HEK293T (cell line): Measurements from ENCODE around the gene TBC1D14.

Experiments used
- BHLHE40 ChIP-seq: fragments of 450-650 bp; IDR thresholded peaks from 2 replicates; pipeline ENCODE4 v1.6.1; 2016; ENCODE audit warnings: mild to moderate bottlenecking, moderate library complexity, borderline replicate concordance
- FOXA1 ChIP-seq: fragments of 450-650 bp; IDR thresholded peaks from 2 replicates; pipeline ENCODE4 v1.6.1; 2016; ENCODE audit warnings: mild to moderate bottlenecking

- TF ChIP-seq FOXA1 (no peak), BHLHE40 (no peak)
Observed at GRCh38 chr4:7007944-7008343, 98.3 kb downstream of the TBC1D14 start.
